ENCODE data around the gene FBXO8. TPM values are rescaled to one million over a fixed set of nuclear protein-coding genes. Genes with fewer than 3 reads are reported as not detected.
"Not testable (repeated sequence)": the region's sequence is repeated elsewhere in the genome, so short reads cannot be mapped to it uniquely, and the experiment has no call there.

FBXO8 gene
- total RNA-seq, 1 donor from 2014 or later = 28.3 TPM

GRCh38 chr4:174284487-174284886, 1.0 kb upstream of the FBXO8 start:
- DNase-seq (ENCODE audit: low spot score) = no peak

GRCh38 chr4:174282836-174283506, 496 bp downstream of the FBXO8 start:
- DNase-seq (ENCODE audit: low spot score) = peak; percentile 88

GRCh38 chr4:174281901-174282300, 1.6 kb downstream of the FBXO8 start:
- no peak for DNase-seq (ENCODE audit: low spot score)

- no peak for DNase-seq (ENCODE audit: low spot score)
These were observed 2.2 kb downstream of the FBXO8 start for GRCh38 chr4:174281182-174281737.

- no peak for DNase-seq (ENCODE audit: low spot score)
These were observed 3.9 kb downstream of the FBXO8 start for GRCh38 chr4:174279433-174280155.

GRCh38 chr4:174278467-174278866, 5.0 kb downstream of the FBXO8 start:
- no peak for DNase-seq (ENCODE audit: low spot score)

GRCh38 chr4:174277433-174277832, 6.0 kb downstream of the FBXO8 start:
- DNase-seq (ENCODE audit: low spot score) = no peak

- no peak for DNase-seq (ENCODE audit: low spot score)
These were observed 8.4 kb downstream of the FBXO8 start for GRCh38 chr4:174275101-174275500.

- DNase-seq (ENCODE audit: low spot score) = no peak
These were observed 9.0 kb downstream of the FBXO8 start for GRCh38 chr4:174274436-174274835.

GRCh38 chr4:174273930-174274329, 9.5 kb downstream of the FBXO8 start:
- DNase-seq (ENCODE audit: low spot score) = no peak

GRCh38 chr4:174266416-174266815, 17.1 kb downstream of the FBXO8 start:
- DNase-seq (ENCODE audit: low spot score) = no peak

GRCh38 chr4:174265916-174266315, 17.6 kb downstream of the FBXO8 start:
- DNase-seq (ENCODE audit: low spot score) = no peak

- DNase-seq (ENCODE audit: low spot score) = no peak
These were observed 20.1 kb downstream of the FBXO8 start for GRCh38 chr4:174263445-174263736.

- no peak for DNase-seq (ENCODE audit: low spot score)
These were observed 20.6 kb downstream of the FBXO8 start for GRCh38 chr4:174262624-174263444.

GRCh38 chr4:174261432-174261831, 22.0 kb downstream of the FBXO8 start:
- not testable (repeated sequence) for DNase-seq (ENCODE audit: low spot score)

GRCh38 chr4:174260099-174260498, 23.4 kb downstream of the FBXO8 start:
- DNase-seq (ENCODE audit: low spot score) = no peak

GRCh38 chr4:174259580-174259979, 23.9 kb downstream of the FBXO8 start:
- no peak for DNase-seq (ENCODE audit: low spot score)

- no peak for DNase-seq (ENCODE audit: low spot score)
These were observed 27.2 kb downstream of the FBXO8 start for GRCh38 chr4:174256277-174256713.

- no peak for DNase-seq (ENCODE audit: low spot score)
These were observed 27.7 kb downstream of the FBXO8 start for GRCh38 chr4:174255786-174256185.

- no peak for DNase-seq (ENCODE audit: low spot score)
These were observed 28.1 kb downstream of the FBXO8 start for GRCh38 chr4:174255374-174255773.

GRCh38 chr4:174254613-174255012, 28.9 kb downstream of the FBXO8 start:
- no peak for DNase-seq (ENCODE audit: low spot score)

- DNase-seq (ENCODE audit: low spot score) = no peak
These were observed 31.1 kb downstream of the FBXO8 start for GRCh38 chr4:174252412-174252811.
